Ishikawa (cell line): ENCODE data around the gene NOS1.

Experiments
- CEBPB ChIP-seq: IDR thresholded peaks from 2 replicates; pipeline ENCODE4 v1.6.1; 2012
- CREB1 ChIP-seq: IDR thresholded peaks from 2 replicates; pipeline ENCODE4 v1.6.1; 2012; ENCODE audit warnings: low read depth
- EGR1 ChIP-seq: IDR thresholded peaks from 2 replicates; pipeline ENCODE4 v1.6.1; 2012
- EP300 ChIP-seq: IDR thresholded peaks from 2 replicates; pipeline ENCODE4 v1.6.1; 2012; ENCODE audit warnings: borderline replicate concordance
- FOXM1 ChIP-seq: IDR thresholded peaks from 2 replicates; pipeline ENCODE4 v1.6.1; 2012; ENCODE audit warnings: low read depth, borderline replicate concordance
- NFIC ChIP-seq: IDR thresholded peaks from 2 replicates; pipeline ENCODE4 v1.6.1; 2012
- TAF1 ChIP-seq: IDR thresholded peaks from 2 replicates; pipeline ENCODE4 v1.6.1; 2012; ENCODE audit warnings: low read depth, mild to moderate bottlenecking
- TCF12 ChIP-seq: IDR thresholded peaks from 2 replicates; pipeline ENCODE4 v1.6.1; 2012; ENCODE audit warnings: low read depth
- TEAD4 ChIP-seq: IDR thresholded peaks from 2 replicates; pipeline ENCODE4 v1.6.1; 2012
- YY1 ChIP-seq: IDR thresholded peaks from 2 replicates; pipeline ENCODE4 v1.6.1; 2012; ENCODE audit warnings: low read depth
- ZBTB7A ChIP-seq: IDR thresholded peaks from 2 replicates; pipeline ENCODE4 v1.6.1; 2012; ENCODE audit warnings: low read depth
- TF ChIP-seq, protein P1 (sequence below): IDR thresholded peaks from 2 replicates; pipeline ENCODE4 v1.6.1; 2012; ENCODE audit warnings: low read depth, mild to moderate bottlenecking
- TF ChIP-seq, protein P2 (sequence below): IDR thresholded peaks from 2 replicates; pipeline ENCODE4 v1.6.1; 2012
- TF ChIP-seq, protein P3 (sequence below): IDR thresholded peaks from 2 replicates; pipeline ENCODE4 v1.6.1; 2012

Gene NOS1

DNA sequence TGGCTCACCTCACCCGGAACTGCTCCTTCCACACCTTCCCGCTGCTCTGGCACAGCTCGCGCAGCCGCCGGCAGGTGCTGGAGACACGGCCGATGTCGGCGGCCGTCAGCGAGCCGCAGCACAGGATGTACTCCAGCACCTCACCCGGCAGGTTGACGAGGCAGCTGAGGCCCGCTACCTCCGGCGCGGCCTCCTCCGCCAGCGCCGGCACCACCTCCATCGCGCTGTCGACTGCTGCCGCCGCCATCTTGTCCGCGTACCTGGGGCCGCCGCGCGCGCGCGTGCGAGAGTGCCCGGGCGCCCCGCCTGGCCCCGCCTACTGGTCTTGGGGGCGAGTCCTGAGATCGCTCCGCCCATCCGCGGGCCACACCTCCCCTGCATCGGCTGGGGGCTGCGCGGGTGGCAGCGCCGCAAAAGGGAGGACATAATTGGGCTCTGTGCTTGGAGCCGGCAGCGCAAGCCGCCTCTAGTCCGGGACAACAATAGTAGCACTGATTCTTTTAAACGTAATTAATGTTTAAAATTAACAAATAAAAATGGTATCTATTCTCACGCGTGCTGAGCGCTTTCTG lies 171.1 kb downstream of the NOS1 start, which contains the start of gene FBXO21:
Gene FBXO21 (minus strand): TSS at position 261 of the 572 bp plus-strand sequence. CDS start 14 bp downstream, at position 247.
- TF ChIP-seq YY1 (peak; percentile 97), TCF12 (peak; percentile 27; the same call in 1 of the 2 replicates), TAF1 (peak; percentile 98)
- TF ChIP-seq, protein P1, sequence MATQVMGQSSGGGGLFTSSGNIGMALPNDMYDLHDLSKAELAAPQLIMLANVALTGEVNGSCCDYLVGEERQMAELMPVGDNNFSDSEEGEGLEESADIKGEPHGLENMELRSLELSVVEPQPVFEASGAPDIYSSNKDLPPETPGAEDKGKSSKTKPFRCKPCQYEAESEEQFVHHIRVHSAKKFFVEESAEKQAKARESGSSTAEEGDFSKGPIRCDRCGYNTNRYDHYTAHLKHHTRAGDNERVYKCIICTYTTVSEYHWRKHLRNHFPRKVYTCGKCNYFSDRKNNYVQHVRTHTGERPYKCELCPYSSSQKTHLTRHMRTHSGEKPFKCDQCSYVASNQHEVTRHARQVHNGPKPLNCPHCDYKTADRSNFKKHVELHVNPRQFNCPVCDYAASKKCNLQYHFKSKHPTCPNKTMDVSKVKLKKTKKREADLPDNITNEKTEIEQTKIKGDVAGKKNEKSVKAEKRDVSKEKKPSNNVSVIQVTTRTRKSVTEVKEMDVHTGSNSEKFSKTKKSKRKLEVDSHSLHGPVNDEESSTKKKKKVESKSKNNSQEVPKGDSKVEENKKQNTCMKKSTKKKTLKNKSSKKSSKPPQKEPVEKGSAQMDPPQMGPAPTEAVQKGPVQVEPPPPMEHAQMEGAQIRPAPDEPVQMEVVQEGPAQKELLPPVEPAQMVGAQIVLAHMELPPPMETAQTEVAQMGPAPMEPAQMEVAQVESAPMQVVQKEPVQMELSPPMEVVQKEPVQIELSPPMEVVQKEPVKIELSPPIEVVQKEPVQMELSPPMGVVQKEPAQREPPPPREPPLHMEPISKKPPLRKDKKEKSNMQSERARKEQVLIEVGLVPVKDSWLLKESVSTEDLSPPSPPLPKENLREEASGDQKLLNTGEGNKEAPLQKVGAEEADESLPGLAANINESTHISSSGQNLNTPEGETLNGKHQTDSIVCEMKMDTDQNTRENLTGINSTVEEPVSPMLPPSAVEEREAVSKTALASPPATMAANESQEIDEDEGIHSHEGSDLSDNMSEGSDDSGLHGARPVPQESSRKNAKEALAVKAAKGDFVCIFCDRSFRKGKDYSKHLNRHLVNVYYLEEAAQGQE, result no peak
- TF ChIP-seq, protein P2, sequence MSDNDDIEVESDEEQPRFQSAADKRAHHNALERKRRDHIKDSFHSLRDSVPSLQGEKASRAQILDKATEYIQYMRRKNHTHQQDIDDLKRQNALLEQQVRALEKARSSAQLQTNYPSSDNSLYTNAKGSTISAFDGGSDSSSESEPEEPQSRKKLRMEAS, result peak; percentile 51

DNA sequence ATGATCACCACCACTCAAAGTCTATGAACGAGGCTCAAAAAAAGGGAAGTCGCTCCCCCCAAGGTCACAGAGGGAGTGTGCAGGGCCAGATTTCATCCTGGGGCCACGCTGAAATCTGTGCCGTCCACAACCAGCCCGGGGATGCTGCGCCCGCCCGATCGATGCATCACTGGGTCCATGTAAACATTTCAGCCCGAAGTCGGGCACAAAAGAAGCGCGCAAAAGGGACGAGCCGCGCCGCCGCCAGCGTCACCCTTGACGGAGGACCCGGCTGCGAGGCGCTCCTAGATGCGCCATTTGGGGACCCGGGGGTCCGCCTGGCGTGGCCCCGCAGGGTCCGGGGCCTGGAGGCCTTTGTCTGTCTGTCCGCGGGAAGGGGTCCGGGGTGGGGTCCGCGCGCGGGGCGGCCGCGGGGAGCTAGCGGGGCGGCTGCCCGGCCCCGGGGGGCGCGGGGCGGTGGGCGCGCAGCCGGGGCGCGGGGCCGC lies 171.7 kb downstream of the NOS1 start:
- TF ChIP-seq CEBPB (no peak), CREB1 (no peak), NFIC (no peak), TEAD4 (no peak), FOXM1 (no peak), EGR1 (no peak), EP300 (no peak), YY1 (no peak), TCF12 (no peak)
- TF ChIP-seq, protein P3, sequence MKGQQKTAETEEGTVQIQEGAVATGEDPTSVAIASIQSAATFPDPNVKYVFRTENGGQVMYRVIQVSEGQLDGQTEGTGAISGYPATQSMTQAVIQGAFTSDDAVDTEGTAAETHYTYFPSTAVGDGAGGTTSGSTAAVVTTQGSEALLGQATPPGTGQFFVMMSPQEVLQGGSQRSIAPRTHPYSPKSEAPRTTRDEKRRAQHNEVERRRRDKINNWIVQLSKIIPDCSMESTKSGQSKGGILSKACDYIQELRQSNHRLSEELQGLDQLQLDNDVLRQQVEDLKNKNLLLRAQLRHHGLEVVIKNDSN, result no peak
- TF ChIP-seq, protein P1, result no peak
- TF ChIP-seq, protein P2, result no peak

GRCh38 chr12:117188961-117189724 lies 172.3 kb downstream of the NOS1 start:
- no peak for TF ChIP-seq ZBTB7A
- TF ChIP-seq, protein P2, result no peak
- TF ChIP-seq, protein P3, result no peak
- TF ChIP-seq TEAD4, result no peak

DNA sequence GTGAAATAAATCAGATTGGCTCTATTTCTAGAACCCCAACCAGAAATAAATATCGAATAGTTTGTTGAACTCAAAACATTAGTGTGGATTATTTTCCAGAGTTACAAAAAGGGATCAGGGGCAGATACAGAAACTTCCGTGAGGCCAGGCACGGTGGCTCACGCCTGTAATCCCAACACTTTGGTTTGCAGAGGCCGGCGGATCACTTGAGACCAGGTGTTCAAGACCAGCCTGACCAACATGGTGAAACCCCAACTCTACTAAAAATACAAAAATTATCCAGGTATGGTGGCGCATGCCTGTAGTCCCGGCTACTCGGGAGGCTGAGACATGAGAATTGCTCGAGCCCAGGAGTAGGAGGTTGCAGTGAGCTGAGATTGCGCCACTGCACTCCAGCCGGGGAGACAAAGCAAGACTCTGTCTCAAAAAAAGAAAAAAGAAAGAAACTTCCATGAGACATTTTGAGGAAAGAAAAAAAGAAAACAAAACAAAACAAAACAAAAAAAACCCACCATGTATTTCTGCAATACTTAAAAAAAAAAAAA lies 173.2 kb downstream of the NOS1 start:
- TF ChIP-seq TCF12 (no peak), NFIC (no peak)

DNA sequence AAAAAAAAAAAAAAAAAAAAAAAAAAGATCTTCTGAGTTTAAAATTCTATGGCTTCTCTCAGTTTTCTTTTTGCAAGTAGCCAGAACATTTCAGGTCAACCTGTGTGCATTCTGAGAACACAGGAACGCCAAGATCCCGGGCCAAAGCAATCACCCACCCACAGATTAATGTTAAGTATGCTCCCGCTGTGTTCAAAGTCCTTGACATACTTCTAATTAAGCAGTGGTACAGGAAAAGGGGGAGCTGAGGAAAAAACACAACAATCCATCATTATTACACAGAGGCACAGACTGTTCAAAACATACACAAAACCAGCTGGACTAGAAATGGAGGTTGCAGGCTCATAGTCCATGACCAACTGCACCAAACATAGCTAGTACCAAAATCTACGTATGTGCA lies 174.0 kb downstream of the NOS1 start:
- TF ChIP-seq, protein P3, result no peak
- TF ChIP-seq CEBPB, result no peak
- TF ChIP-seq, protein P1, result no peak
- no peak for TF ChIP-seq YY1
- TF ChIP-seq, protein P2, result no peak
- TF ChIP-seq TEAD4, result no peak
- TF ChIP-seq EGR1, result no peak
